GM21526 (cell line): Measurements from ENCODE around the gene EPB41L4A.

Experiments used
- ATAC-seq: cut with Tn5 transposase; IDR thresholded peaks from one replicate; pipeline ENCODE4 v1.9.1; 2021; ENCODE audit warnings: moderate library complexity; ENCODE audit not compliant: unreplicated experiment, low FRiP score

EPB41L4A gene

DNA sequence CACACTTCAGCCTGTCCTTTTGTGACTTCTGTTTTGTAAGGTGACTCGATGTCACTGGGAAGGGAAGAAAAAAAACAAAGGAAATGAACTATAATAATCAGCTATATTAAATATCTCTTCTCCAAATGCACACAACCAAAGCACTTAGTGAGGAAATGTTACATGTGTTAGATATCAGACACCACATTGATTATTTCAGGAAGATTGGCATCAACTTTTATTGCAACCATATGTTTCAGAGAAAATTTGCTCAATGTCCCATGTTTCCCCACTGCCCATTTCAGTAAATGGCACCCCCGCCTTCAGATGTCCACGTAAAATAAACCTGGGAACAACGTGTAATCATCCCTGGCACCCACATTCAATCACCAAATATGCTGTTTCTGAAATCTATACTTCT lies 151.8 kb downstream of the EPB41L4A start:
- ATAC-seq, result no peak

DNA sequence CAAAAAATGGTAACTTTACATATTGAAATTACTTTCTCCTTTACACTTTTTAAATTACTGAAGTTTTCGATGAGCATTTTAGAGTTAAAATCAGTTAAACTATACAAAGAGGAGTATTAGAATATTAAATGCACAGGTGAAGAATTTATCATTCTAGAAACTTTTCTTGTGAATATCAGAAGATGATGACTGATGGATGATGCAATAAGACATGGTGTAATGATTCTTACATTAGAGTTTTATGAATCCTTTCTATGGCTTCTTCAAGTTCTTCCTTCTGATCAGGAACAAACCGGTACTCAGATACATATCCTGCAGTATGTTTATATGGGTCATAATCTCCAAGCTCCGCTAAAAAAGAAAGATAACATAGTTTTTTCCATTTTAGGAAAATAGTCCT lies 154.4 kb downstream of the EPB41L4A start:
- no peak for ATAC-seq

DNA sequence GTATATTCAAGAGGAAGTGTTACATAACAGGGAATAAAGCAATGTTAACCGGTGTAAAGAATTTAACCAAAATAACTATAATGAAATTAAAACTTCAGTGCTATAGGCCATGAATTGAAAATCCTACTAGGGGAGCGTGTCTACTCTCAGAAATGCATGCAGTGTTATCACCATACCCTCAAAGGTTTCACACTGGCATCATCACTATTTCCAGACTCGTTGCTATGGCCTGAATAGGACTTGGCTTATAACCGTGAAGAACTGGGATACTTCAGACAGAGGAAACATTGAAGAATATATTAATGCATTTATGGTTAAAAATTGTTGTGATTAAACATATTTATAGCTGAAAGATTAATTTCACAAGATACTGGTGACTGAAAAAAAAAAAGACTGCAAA lies 154.9 kb downstream of the EPB41L4A start:
- ATAC-seq, result no peak

DNA sequence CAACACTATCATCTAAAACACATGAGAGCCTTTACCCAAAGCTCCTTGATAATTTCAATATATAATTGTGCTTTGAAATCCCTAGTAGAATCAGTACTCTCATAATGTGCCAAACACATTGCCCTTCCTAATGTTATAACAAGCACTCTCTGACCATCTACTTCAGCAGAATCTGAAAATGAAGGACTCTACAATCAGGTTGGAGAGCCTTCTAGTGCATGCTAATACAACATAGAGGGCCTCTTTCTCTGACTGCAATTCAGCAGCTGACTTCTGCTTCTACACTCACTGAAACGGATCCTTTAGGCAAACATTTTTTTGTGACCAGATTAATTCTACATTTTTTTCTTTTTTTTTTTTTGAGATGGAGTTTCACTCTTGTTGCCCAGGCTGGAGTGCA lies 155.6 kb downstream of the EPB41L4A start:
- ATAC-seq, result no peak

DNA sequence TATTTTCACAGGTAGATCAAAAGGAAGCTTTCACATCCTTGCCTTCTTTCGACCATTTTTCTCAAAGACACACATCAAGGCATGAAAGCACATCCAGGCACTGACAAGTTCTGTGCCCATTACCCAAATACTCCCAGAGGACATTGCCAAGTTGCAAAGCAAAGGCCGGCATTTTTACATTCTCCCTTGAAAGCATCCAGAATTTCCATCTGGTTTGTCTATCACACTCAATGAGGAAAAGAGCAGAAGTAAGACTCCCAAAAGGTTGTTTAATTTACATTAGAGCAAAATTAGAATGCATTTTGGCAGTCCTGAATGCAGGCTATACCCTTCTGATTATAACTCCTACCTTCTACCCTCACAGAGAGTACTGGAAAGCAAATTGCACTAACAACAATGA lies 160.5 kb downstream of the EPB41L4A start:
- ATAC-seq, result no peak

DNA sequence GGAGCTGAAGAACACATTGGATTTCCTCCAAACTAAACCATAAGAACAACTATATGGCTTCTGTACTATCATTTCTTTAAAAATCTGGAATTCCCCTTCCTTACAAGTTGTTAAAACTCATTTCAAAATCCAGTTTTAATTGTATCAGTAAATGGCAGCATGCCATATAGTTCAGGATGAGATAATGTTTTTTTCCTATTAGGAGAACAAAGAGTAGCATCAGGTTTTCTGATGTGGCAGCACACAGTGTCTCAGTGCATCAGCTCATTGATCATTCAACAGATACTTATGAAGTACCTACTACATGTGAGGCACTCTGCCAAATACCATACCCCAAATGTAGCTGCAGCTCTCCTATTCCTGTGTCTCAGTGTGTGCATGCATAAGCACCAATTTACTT lies 161.1 kb downstream of the EPB41L4A start:
- no peak for ATAC-seq

DNA sequence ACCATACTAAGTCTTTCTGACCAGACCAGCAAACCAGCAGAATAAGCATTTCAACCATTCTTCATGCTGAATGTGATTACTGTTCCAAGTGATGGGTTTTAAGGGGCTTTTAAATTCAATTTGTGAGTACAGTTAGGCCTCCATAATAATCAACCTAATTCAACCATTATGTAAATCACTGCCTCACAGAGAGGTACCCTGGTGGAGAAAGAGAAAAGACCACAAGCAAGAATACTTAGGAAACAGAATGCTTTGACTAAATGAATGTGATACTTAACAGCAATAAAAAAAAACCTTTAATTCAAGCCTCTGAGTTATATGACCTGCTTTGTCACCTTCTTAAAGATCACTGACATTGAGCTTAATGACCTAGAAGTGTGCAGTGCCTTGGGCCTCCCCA lies 162.1 kb downstream of the EPB41L4A start:
- no peak for ATAC-seq

DNA sequence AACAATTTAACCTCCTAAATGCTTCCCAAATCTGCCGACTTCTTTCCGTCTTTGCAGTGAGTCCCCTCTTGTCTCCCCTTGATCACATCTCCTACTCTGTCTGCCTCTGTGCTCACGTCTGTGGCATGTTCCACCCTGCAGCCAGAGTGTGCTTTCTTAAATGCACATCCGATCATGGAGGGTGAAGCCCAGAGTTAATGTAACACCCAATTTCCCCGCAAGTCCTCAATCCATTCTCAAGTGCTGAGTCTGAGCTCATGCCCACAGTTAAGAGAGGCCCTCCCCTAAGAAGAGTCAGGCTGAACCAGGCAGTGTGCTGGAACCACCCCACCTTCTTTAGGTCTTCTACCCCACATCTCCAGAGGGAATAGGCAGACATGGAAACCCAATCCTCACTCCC lies 164.8 kb downstream of the EPB41L4A start:
- ATAC-seq, result no peak

DNA sequence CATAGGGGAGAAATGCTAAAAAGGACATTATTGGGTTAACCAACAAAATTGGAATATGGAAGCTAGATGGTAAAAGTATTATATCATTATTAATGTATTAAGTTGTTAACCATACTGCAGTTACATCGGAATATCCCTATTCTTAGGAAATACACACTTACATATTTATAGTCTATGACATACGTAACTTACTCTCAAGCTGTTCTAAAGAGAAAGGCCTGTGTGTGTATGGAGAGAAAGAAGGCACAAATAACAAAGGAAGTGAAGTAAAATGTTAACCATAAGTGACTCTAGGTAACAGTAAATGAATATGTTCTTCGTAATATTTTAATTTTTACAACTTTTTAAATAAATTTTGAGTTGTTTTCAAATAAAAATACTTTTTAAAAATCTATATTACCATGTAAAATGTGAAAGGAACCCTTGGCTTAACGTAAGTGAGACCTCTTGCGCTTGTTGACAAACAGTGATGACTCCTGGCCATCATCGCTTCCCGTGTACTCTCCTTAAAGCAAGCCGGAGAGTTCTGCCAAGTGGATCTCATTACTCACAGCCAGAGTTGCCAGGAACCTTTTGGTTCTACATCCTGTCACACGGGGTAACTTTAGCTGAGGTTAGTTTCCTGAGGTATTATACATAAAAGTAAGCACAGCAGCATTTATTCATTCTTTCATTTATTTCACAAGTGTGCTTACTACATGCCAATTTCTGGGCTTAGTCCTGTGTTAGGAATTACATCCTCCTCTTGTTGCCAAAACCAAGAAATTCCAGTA lies 165.4 kb downstream of the EPB41L4A start:
- ATAC-seq, result no peak

DNA sequence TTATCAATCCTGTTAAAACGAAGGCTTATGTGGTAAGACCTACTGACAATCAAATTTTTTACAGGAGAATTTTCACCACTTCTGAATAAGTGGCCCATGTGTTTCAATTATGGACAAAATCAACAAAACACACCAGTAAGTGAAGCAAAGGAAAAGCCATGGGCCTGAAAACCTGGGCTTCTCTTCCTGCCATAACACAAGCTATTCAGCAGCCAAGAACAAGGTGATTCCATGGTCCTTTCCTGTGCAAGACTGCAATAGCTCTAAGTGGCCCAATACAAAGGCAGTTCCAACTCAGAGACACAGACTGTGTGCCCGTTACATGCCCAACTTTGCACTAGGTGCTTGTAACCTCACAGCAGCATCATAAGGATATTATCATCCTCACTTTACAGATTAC lies 168.5 kb downstream of the EPB41L4A start:
- ATAC-seq, result no peak

DNA sequence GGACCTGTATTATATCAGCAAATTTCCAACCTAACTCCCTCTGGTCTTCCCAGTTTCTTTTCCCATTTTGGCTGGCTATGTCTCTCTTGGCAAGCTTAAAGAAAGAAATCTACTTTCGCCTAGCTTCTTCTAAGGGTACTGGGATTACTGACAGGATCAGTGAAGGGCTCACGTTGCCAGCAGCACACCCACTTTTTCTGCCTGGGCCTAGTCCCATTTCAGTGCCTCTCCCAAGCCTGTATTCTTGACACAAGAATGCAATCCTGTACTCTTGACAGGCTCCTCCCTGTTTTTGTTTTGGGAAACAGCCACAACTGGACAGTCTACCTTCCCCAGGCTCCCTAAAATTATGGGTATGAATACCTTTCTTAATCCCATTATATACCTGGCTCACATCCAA lies 170.5 kb downstream of the EPB41L4A start:
- ATAC-seq, result no peak

DNA sequence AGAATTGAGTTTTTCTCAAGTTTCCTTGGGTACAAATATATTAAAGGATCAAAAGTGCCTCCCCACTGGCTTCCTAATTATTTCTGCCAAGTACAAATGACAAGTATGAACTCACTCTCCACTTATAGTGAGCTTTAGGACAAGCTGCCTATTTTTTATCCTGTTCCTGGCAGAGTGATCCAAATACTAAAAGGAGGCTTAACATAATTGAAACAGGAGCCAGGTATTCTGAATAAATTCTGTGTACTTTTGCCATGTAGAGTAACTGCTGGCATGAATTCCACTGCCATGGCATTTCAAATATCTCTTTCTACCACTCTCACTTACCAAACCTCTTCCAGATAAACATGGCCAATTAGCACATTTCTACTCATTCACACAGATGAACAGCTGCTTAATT lies 171.1 kb downstream of the EPB41L4A start:
- ATAC-seq, result no peak

DNA sequence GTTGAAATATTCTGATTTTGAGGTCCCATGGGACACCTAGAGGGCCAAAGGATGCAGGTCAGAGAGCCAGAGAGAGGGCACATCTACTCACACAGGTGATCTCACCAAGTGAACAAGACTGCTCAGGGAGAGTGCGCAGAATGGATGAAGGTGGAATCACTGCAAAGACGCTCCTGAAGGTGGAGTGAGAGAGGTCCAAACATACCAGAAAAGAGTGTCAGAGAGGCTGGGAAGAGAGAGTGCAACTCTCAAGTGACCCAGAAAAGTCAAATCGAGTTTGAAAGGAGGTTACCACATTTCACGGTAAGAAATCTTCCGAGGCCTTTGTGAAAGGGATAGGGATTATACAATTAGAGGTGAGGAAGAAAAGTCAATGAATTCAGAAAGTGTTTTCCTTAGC lies 173.4 kb downstream of the EPB41L4A start:
- ATAC-seq, result no peak

DNA sequence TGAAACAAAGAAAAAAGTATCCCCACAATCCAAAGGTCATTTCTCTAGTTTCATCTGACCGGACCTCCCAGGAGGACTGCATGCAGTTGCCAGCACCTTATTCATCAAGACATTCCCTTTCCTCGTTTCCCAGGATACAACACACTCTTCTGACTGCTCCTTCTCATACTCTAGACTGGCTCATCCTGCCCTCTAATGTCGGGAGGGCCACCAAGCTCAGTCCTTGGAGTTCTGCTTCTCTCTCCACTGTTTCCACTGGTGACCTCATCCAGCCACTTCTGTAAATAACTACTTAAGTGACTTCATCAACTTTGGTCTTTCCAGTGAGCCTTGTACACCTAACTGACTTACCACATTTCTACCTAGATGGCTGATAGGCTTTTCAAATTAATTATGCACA lies 179.1 kb downstream of the EPB41L4A start:
- ATAC-seq, result no peak

DNA sequence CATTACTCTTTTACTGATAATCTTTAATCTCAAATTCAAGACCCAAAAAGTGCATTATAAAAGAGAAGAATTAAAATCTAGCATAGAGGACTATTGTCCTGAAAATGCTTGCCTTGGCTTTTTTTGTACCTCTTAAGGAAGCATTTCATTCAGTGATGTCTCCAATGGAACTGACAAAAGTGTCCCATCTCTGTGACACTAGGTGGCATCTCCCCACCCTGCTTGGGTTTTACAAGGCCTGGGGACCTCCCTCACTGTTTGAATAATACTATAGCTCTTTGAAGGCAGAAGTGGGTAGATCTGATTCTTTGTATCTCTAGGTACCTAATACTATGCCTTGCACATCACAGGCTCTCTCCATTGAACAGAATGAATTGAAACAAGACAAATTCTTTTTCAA lies 180.6 kb downstream of the EPB41L4A start:
- no peak for ATAC-seq

DNA sequence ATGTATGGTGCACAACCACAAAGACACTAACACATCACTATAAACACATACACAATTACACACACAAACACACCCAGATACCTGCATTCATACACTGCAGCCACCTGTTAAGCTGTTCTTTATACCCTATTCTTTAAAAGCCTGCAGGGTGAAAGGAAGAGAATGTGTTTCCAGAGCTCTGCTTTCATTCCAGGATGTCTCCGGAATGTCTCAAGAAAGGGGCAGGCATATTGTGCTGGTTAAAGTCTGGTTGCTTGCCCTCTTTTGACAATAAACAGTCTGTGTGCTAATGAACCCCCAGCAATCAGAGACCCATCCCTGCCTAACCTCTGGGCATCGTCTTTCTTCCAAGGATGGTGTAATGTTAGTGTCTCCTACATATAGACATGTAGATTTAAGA lies 181.6 kb downstream of the EPB41L4A start:
- no peak for ATAC-seq

DNA sequence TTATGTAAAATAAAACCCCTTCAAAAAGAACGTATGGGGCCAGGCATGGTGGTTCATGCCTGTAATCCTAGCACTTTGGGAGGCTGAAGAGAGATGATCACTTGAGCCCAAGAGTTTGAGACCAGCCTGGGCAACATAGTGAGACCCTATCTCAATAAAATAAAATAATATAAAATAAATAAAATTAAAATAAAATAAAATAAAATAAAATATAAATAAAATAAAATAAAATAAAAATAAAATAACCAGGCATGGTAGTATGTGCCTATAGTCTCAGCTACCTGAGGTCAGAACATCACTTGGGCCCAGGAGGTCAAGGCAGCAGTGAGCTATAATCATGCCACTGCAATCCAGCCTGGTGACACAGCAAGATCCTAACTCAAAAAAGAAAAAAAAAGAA lies 185.1 kb downstream of the EPB41L4A start:
- no peak for ATAC-seq

DNA sequence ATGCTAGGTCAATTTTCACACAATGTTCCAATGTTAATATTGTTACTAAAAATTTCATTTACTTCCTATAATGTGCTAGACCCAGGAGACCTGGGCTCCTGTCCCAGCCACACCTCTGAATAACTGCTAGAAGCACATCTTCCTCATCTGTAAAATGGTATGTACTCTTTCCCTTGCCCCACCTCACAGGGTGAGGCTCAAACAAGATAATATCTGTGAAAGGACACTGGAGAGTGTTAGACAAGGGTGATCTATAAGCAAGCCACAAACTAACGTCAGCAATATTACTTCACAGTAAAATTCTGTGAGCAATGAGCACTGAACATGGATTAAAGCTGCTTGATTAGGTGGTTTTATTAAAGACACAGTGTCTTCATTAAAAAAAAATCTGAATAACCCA lies 186.4 kb downstream of the EPB41L4A start:
- ATAC-seq, result no peak

DNA sequence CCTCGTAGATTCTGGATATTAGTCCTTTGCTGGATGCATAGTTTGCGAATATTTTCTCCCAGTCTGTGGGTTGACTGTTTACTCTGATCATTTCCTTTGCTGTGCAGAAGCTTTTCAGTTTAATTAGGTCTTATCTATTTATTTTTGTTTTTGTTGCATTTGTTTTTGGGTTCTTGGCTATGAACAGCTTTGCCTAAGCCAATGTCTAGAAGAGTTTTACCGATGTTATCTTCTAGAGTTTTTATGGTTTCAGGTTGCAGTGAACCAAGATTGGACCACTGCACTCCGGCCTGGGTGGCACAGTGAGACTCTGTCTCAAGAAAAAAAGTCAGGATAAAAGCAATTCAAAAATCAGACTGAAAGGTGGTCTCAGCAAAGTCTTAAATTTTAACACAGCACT lies 188.5 kb downstream of the EPB41L4A start:
- ATAC-seq, result no peak

DNA sequence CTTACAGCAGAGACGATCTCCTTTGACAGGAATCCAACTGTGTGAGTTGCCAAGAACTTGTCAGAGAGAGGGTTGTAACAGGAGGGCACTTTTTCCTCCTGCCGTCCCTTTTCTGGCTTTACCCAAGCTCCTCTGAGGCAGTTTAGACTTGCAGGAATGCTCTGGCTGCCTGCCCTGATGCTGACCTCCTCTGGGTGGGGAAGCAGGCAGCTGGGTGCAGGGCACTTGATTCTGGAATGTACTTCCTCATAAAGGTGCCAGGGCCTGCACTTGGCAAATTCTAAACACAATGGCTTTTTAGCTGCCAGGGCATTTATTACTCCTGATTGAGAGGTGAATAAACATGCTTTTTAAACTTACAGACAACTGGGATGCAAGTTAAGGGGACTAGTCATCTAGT lies 190.4 kb downstream of the EPB41L4A start:
- ATAC-seq, result no peak

DNA sequence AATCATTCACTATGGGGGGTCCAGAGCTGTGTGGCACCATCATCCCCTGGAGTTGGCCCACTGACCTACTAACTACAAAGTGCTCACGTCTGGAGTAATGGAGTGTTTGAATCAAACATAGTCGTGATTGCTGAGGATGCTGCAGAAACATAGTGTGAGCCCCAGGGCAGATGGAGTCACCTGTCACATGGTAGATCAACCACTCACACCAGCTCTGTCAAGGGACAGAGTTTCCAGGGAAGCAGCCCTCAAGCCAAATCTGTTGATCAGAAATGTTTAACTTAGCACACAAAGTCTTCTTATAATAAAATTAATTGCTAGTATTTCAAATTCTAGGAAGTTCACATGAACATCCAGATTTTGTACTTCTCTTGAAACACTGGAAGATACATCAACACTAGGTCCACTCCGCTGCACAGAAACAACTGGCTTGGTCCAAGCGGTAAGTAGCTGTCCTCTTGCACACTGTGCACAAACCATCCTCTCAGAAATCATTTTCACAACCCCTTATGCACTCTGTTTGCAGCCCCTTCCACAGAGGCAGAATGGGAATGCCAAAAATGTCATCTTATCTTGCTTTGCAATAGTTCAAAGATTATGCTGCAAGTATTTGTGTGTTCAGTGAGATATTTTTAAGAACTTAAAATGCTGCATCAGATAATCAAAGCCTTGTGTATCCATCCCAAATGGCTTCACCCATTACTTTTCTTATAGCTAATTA lies 191.0 kb downstream of the EPB41L4A start:
- no peak for ATAC-seq

DNA sequence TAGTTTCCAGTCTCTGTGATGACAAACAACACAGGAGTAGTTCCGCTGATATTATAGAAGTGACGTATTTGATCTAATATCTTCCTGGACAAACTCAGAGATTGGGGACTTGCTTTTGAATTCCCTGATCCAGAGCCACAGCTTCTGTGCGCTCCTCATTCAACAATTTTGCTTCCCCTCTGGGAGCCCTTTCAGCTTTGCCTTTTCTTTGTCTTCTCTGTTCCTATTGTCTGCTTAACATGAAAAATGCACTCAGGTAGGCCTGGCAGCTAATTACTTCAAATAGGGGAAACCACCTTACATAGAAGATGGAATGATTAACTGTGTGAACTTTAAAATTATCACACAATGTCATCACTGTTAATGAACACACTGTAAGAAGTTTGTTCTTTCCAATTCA lies 192.9 kb downstream of the EPB41L4A start:
- ATAC-seq, result no peak
